Mammary epithelial cell (primary cell): ENCODE data around the gene CNTN1.

Source experiments
- CTCF ChIP-seq, 2 donors: IDR thresholded peaks in 1 of 2; conservative IDR thresholded peaks in 1 of 2; 2 replicates each; pipeline ENCODE4 v1.5.1; 2011 to 2012; ENCODE audit warnings: inconsistent platforms in 2 of 2, low read length in 2 of 2, mild to moderate bottlenecking in 2 of 2, control low read depth in 1 of 2, low read depth in 1 of 2; ENCODE audit not compliant: insufficient read depth in 1 of 2; ENCODE audit errors: extremely low read depth in 1 of 2
- EZH2 ChIP-seq: IDR thresholded peaks from 2 replicates; pipeline ENCODE4 v1.6.1; 2012; ENCODE audit warnings: low read length, inconsistent platforms, borderline replicate concordance

DNA sequence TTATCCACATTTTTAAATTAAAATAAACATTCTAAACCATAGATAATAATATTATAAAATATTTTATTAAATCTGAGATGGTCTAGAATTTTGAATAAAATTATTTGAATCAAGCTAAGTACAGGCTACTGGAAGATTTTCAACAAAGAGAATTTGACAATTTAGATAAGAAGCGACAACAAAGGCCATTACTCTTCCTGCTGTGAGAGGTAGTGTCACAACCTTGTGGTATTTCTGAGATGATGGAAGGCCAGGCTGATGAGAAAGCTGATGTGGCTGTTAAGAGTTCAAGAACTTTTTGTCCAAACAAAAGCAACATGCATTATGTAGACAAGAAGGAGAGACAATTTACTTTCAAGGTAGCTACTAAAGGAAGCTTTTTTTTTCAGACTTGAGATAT is 43.7 kb upstream of the CNTN1 start:
- no peak for TF ChIP-seq CTCF (conservative IDR thresholded peaks at IDR 0.05 in 1 of 2, IDR thresholded peaks at IDR 0.05 in 1 of 2; ENCODE audit: extremely low read depth in 1 of 2, insufficient read depth in 1 of 2, low read depth in 1 of 2, low read length in 2 of 2)
- TF ChIP-seq EZH2 = no peak
